ENCODE results near the gene GLCCI1.

The GLCCI1 gene

DNA sequence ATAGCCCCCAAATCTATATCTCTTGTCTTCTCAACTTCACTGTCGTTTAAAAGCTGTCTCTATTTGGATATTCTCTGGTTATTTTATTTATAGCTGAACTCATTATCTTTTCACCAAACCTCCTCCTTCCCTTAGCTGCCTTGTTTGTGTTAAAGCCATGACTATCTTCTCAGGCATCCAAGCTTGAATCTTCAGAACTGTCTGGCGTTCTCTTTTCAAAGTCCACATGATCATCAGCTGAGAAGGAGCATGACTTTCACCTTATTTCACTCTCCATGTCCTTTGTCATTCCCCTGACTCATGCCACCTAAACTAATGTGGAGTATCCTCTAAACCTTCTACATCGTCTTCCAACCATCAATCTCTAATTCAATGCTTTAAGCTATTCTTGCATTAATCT, 5.7 kb upstream of the GLCCI1 start:
- no peak for DNase-seq

DNA sequence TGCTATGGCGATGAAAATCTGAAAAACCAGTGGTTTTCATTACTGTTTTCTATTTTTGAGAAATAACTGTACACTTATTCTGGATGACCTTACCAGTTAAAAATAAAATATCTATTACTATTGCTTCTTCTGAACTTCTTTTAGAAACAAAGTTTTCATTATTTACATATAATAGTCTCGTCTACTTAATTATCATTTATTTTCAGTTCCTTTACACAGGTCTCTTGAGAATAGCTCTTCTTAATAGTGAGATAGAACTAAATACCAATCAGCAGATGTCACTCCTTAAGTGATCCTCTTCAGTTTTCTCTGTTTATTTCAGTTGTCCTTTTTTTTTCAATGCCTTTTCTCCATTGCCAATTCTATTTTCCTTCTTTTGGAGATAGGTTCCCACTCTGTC, 4.3 kb upstream of the GLCCI1 start:
- DNase-seq, result no peak

DNA sequence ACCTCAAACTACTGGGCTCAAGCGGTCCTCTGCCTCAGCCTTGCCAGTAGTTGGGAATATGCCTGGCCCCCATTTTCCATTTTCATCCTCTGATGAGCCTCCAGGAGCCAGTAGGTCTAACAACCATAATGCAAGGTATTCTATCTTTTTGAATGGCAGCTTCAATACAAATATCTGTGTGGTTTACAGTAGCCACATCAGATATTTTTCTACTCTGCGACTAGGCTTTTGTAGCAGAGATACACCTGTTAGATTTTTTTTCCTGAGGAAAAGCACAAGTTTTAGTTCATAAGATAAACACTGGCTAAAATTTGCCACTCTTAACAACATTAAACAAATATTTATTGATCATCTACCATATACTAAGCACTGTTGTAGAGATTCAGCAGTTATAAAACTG, 3.9 kb upstream of the GLCCI1 start:
- DNase-seq, result no peak

DNA sequence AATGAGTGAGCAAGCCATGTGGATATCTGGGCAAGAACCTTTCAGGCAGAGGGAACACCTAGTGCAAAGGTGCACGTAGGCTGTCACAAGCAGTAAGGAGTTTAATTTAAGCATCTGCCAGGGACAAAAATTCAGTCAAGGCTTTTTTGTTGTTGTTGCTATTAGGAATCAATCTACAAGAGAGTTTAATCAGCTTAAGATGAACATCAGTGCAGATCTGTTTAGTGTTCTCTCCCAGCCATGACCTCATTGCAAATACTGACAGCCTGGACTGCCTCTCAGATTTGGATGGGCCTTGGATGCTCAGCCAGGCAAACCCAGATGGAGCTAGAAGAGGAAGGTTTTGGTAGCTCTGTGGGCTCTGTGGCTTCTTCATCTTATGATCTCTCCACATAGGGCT, 3.3 kb upstream of the GLCCI1 start:
- DNase-seq, result no peak

DNA sequence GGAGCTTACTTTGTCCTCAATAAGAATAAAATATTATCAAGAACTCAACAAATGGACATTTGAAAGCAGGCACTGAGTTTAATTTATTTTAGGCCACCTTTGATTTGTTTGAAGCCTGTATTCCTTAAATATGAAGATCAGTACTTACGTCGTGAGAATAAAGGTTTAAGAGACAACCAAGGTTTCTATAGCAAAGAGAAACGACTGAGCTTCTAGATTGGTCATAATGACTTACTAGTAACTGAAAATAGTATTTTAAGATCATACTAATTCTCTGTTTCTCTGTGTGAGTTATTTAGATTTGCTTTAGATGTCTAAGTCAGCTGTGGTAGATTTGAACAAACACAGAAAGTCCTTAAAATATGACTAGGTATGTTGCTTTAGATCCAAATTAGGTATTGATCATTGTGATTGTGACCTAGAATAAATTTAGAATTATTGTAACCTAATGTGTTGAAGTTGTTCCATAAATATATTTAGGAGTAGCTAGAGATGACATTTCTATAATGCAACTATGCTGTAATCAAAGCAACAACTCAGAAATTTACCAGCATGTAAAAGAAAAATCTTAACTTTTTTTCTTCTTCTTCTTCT, 2.4 kb upstream of the GLCCI1 start:
- no peak for DNase-seq

DNA sequence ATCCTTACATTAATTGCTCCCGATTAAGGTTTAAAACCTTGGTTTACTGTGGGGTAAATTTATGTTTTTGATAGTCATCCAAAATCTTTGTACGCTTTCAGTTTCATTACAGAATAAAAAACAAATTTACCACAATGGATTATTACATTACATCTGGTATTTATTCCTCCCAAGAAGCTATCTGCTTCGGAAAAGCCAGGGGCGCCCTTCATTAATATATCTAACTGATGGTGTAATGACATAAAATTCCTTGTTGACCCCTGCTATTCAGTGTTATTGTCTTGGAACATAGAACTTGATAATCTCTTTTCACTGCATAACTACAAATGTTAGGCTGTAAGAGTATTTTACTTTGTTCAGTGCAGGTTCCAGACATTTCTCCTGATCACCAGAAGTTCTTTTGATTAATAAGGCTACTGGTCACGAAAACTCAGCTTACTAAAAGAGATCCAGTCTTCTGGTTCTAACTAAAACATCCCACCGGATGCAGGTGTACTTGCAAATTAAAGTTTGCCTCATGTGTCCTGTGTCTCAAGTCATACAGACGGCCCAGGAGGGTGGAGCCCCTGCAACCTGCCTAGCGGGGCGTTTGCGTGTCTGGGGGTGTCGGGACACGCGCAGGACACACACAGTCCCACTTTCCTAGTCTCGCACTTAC, 581 bp upstream of the GLCCI1 start:
- DNase-seq, result no peak

DNA sequence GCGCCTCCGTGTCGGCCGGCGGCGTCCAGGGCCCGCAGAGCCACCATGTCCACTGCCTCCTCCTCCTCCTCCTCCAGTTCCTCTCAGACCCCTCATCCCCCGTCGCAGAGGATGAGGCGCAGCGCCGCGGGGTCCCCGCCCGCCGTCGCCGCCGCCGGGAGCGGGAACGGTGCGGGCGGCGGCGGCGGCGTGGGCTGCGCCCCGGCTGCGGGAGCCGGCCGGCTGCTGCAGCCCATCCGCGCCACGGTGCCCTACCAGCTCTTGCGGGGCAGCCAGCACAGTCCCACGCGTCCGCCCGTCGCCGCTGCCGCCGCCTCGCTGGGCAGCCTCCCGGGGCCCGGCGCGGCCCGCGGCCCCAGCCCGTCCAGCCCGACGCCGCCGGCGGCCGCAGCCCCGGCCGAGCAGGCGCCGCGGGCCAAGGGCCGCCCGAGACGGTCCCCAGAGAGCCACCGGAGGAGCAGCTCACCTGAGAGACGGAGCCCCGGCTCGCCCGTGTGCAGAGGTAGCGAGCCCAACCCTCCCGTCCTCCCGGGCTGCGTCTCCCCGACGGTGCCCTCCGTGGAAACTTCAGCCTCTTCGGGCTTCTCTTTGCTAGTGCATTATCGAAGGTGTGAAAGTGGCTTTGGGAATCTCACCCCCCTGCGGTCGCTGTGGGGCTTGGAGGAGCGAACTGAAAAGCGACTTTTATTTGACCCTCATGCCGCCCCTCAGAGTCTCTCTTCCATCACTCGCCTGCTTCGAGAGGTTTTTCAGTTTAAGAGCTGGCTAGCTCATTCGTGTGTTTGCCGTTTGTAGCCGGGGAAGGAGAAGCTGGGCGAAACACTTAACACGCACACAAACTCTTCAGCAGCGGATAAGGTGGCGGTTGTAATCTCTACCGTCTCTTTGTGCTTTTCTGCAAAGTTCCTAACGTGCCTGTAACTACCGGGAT, 975 bp downstream of the GLCCI1 start:
- DNase-seq, result peak in 41 of 58 donors; percentile 6 to 68 (median 30)

DNA sequence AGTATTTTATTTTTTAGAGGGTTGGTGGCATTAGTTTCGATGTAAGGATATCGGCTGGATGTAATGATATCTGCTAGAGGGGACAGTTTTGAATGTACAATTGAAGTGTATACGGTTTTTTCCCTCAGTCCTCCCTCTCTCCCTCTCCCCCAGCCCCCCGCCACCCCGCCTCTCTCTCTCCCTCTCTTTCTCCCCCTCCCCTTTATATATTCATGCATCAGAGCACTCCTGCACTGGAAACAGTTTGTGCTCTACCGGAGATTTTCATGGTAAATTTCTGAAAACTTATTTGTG, 1.6 kb downstream of the GLCCI1 start:
- peak in 2 of 58 donors; percentile 32 to 37 for DNase-seq

DNA sequence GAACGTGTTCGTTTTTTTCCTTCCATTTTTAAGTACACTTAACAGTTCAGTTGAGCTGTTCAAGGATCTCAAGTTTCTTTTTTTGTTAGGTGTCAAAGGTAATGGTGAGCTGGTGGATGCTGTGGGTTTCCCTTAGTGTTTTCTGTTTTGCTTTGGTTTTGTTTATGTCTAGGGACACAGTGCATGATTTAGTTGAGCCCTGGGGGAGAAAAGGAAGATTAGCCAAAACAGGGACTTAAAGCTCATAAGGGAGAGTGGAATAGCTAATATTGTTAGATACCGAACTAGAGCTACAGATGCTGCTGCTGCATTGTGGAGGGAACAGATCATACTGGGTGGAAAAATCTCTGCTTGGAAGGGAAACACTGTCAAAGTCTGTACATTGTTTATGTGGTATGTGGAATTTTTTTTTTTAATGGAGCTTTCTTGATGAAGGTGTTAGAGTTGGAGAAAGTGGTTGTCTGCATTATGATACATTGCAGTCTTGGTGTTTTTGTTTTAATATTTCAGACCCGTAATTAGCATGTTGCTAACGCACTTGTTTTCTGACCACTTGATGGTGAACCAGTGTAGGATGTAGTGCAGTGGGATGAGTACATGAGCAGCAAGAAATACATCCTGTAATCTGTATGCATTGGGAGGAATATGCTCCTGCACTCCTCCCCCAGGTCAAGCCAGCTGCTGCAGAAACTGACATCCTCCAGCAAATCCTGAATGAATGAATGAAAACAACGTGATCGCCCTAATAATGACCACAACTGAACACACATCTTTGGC, 2.1 kb downstream of the GLCCI1 start:
- DNase-seq, result peak in 14 of 58 donors; percentile 0 to 39 (median 2)

DNA sequence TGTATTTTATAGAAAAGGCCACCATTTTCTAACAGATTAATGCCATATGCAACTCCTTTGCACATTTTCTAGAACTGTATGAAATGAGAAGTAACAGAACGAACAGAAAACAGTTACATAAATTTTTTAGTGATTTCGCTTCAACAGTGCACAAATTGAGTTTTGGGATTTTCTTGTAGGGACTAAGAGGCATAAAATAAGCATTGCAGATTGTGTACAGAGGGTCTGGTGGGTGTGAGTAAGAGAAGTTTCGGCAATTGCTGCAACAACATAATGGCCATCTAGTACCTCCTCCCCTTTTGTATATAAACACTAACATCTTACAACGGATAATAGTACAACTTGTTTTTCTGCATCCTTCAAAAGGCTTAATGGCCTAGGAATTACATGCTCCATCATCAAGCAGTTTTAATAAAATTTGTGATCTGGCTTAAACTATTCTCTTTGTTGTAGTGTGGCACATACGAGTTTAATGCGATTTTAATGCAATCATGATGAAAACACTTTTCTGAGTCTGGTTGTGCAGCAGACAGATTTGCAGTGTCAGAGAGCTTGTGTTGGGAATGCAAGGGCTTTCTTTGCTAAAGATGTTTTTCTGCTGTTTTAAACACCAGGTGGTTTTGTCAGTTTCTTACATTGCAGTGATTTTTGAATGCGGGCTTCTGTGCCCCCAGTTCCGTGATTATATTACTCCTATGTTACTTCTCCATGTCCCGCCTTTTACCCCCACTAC, 2.9 kb downstream of the GLCCI1 start:
- DNase-seq, result no peak

DNA sequence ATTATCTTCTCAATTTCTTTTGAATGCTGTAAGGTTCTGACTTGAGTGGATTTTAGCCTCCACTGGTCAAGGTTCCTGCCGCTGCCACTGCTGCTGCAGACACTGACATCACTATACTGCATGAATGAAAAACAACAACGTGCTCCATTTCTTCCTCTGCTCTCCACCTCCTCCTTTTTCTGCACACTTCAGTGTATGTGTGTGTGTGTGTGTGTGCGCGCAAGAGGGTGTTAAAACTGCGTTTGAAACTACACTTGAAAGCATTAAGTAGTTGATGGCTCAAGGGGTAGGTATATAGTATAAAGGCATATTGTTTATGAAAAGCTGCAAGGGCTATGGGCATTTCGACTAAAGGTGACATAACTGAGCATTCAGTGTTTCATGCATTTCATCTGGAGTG, 3.5 kb downstream of the GLCCI1 start:
- DNase-seq, result peak in 19 of 58 donors; percentile 0 to 40 (median 8)

DNA sequence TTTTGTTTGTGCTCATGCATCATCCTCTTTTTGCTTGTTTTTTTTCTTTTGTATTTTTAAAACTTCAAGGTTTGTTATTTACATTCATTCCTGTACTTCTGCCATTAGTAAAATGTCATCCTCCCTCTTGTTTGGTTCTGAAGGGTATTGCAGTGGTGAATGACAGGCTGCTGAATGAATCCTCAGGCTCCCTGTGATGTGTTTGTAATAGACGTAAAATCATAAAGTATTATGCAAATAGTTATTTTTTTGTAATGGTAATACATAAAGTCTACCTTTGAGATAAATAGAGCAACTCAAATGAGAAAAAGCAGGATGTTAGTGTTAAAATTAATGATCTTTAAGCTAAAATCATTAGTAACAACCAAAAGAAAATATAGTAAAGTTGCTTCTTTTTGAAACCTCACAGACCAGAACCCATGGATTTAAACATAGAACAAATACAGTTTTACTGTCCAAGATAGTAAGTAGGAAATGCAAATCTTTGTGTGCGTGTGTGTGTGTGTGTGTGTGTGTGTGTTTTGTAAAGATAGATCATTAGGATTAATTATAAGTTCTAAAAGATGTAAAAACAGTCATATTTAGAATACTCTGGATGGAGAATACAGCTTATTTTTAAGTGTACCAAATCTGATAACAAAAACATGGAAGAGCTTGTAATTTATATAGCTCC, 4.5 kb downstream of the GLCCI1 start:
- DNase-seq, result no peak

DNA sequence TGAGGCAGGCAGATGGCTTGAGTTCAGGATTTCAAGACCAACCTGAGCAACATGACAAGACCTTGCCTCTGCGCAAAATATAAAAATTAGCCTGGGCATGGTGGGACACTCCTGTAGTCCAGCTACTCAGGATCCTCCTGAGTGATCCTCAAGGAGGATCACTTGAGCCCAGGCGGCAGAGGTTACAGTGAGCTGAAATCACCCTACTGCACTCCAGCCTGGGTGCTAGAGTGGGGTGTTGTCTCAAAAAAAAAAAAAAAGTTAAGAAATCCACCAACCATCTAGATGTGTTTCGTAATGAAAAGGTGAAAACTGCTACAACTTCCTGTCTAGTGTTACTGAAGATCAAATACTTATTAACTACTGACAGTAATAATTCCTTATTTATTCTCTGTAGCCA, 8.1 kb downstream of the GLCCI1 start:
- no peak for DNase-seq

DNA sequence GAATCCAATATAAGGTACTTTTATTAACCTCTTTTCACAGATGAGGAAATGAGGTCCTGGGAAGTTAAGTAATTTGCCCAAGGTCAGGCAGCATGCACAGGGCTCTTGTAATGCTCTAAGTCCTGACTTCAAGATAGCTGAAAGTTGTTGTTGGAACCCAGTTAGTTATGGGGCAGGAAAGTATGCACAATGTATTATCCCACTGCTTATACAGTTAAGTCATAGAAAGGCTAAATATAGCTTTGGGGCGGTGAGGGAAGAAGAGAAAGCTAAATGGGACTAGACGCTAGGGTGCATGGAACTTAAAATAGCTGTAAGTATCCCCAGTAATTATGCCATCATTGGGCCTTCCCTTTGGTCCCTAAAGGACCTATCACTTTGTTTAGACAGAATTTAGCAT, 9.2 kb downstream of the GLCCI1 start:
- DNase-seq, result no peak

DNA sequence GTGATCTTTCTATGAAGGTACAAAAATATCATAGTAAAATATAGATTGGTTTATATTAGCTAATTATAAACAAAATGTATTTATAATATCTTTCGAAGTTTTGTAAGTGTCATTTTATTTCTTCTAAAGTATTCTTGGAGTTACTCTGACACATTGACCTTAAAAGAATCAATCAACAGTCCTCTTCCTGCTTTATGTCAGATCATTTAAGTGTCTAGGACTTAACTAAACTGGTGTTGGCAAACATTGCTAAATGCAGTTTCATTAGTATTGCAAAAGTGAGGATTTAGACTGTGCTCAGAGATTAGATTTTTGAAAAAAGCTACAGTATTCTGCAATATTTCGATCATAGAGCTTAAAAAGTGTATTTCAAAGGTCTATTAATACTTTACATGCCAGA, 10.3 kb downstream of the GLCCI1 start:
- no peak for DNase-seq

DNA sequence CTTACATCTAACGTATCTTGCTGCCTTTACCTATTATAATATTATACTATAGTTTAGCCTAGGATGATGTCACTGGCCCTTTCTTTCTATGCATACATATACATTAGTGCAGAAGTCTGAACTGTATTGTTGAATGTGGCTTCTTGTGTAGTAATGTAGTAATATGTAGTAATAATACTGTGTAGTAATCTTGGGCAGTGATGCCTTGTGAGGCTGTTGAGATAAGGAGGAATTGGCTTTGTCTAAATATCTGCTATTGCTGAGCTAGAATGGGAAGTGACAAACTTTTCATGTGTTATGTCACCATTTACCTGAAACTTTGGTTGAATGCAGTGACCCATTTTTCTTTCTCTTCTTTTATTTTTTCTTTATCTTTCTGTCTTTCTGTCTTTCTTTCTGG, 11.0 kb downstream of the GLCCI1 start:
- no peak for DNase-seq

DNA sequence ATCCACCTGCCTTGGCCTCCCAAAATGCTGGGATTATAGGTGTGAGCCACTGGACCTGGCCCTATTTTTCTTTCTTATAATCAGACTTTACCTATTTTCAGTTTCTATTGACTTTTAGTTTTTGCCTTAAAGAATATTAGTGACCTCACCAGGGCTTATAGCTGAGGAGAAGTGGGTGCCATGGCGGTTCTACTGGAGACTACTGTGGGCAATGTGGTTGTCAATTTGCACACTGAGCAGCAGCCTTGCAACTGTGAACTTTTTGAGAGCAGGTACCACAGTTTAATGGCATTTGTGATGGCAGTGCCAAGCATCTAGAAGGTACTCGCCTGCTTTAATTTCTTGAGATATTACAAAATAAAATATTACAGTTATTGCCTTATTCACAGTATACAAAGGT, 11.5 kb downstream of the GLCCI1 start:
- no peak for DNase-seq

DNA sequence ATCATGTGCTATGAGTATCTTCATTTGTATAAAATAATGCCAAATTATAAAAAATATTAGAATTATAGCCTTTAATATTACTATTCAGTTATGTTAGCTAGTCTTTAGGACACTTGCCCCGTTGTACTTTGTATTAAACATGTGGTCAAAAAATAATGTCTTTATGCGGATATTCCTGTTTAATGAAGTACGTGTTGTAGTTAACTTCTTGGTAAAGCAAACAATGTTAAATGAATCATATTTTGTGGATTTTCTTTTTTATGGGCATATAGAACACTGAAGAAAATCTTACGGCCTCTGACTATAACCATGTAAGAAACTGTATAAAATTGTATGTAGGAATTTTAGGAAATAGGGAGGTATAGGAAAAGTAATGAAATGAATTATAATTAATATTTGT, 14.3 kb downstream of the GLCCI1 start:
- DNase-seq, result no peak

DNA sequence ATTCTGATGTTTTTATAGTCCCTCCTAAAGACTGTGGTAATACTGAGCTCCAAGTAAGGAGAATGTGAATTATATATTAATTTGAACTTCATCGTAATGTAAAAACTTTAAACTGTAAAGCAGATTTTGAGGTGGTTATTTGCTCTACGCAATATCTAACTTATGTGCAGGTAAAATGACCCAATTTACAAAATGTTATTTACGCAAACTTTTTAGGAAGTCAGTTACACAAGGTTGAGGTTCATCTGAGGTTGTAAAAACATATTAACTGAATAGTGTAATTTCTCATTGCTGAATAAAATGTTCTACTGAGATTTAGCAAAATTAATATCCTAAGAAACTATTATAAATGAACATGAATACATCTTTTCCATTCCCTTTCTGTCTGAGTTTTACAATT, 15.8 kb downstream of the GLCCI1 start:
- no peak for DNase-seq

DNA sequence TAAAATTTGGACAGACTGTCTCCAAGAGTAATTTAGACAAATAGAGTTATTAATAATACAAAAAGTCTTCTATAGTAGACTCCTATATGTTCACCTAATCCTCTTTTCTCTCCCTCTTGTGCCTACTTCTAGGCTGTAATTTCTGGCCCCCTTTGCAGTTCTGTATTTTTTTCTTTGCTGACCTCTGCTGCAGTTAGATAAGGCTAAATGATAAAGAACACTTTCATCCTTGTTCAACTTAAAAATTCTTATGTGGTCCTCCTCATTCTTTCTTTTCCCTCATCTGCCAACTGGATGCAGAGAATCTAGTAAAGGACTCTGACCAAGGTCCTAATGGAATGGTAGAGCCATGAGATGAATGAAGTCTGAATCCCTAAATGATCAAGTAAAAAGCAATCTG, 20.1 kb downstream of the GLCCI1 start:
- no peak for DNase-seq

DNA sequence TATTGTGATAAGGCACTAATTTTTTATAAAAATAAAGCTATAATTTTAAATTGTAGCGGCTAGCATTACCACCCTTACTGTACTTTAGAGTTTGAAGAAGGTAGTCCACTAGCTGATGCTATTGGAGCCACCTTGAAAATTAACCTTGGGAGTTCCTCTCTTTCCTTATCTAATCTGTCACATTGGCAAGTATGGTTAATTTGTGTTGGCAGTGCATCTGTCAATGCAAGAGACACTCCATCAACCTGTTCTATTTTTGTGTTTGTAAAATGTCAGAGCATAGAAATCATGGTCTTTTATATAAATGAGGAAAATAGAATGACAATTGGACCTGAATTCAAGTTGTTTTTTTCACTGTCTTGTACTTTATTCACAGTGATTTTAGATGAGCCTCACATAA, 20.5 kb downstream of the GLCCI1 start:
- no peak for DNase-seq
